ENCODE data around the gene RC3H1.
"Not testable (repeated sequence)": the region's sequence is repeated elsewhere in the genome, so short reads cannot be mapped to it uniquely, and the experiment has no call there.

Gene RC3H1, protein sequence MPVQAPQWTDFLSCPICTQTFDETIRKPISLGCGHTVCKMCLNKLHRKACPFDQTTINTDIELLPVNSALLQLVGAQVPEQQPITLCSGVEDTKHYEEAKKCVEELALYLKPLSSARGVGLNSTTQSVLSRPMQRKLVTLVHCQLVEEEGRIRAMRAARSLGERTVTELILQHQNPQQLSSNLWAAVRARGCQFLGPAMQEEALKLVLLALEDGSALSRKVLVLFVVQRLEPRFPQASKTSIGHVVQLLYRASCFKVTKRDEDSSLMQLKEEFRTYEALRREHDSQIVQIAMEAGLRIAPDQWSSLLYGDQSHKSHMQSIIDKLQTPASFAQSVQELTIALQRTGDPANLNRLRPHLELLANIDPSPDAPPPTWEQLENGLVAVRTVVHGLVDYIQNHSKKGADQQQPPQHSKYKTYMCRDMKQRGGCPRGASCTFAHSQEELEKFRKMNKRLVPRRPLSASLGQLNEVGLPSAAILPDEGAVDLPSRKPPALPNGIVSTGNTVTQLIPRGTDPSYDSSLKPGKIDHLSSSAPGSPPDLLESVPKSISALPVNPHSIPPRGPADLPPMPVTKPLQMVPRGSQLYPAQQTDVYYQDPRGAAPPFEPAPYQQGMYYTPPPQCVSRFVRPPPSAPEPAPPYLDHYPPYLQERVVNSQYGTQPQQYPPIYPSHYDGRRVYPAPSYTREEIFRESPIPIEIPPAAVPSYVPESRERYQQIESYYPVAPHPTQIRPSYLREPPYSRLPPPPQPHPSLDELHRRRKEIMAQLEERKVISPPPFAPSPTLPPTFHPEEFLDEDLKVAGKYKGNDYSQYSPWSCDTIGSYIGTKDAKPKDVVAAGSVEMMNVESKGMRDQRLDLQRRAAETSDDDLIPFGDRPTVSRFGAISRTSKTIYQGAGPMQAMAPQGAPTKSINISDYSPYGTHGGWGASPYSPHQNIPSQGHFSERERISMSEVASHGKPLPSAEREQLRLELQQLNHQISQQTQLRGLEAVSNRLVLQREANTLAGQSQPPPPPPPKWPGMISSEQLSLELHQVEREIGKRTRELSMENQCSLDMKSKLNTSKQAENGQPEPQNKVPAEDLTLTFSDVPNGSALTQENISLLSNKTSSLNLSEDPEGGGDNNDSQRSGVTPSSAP

GRCh38 chr1:174022080-174022975 is at the start of gene RC3H1:
Gene RC3H1 (minus strand): TSS chr1:174022357. CDS start chr1:173992985, 29,372 bp downstream.
- peak; percentile 96 for DNase-seq (ENCODE audit: low spot score)

DNA sequence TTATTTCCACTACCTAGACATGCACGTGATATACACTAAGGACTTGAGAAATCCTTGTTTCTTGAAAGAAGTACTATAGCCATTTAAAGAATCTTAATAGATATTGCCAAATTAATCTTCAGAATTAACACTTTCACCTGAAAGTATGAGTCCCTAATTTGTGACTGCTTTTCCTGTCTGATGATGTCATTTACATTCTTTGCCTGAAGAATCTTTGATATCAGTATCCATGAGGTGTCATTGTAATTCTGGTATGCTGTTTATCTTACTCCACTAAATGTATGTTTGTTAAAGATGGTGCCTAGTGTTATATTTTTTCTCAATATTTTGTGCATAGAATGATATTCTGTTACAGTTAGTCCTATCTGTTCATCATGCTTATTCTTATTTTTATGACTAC is 48.5 kb upstream of the RC3H1 start:
- DNase-seq (ENCODE audit: low spot score): no peak

- no peak for DNase-seq (ENCODE audit: low spot score)
These were observed 45.8 kb upstream of the RC3H1 start for GRCh38 chr1:174068000-174068399.

DNA sequence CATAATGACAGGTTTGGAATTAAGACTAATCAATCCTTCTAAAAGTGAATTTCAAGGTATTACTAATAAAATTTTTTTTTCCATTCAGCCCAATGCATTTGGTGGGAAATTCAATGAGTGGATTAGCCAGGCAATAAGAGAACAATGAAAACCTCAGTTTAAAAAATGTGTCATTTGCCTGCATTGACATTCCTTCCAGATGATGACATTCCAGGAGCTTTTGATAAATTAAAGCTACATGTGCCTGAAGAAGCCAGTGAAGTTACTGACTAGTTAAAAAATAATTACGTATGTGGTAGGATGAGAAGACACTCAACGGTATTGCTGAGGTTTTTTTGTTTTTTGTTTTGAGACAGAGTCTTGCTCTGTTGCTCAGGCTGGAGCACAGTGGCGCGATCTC is 37.9 kb upstream of the RC3H1 start:
- no peak for DNase-seq (ENCODE audit: low spot score)

- DNase-seq (ENCODE audit: low spot score): no peak
These were observed 36.5 kb upstream of the RC3H1 start for GRCh38 chr1:174058624-174059023.

- not testable (repeated sequence) for DNase-seq (ENCODE audit: low spot score)
These were observed 34.5 kb upstream of the RC3H1 start for GRCh38 chr1:174056609-174057008.

GRCh38 chr1:174055797-174056196 is 33.6 kb upstream of the RC3H1 start:
- not testable (repeated sequence) for DNase-seq (ENCODE audit: low spot score)

GRCh38 chr1:174053826-174054225 is 31.7 kb upstream of the RC3H1 start:
- DNase-seq (ENCODE audit: low spot score): no peak

DNA sequence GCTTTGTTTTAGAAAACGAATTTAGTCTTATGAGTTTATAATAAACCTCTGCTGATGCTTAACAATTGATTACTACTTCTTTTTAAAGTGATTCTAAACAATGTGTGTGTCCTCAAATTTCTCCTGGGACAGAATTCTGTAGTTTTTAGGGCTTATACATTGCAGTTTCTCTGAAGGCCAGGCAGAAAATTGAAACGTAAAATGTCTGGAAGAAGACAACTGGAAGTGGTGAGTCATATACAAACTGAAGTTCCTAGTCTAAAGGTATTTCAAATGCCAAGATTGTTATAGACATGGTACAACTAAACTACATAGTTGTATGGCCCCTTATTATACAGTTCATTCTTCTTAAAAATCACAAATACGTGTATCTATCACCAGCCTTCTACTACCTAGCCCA is 30.5 kb upstream of the RC3H1 start:
- no peak for DNase-seq (ENCODE audit: low spot score)

GRCh38 chr1:174051956-174052355 is 29.8 kb upstream of the RC3H1 start:
- DNase-seq (ENCODE audit: low spot score): peak; percentile 16

GRCh38 chr1:174049514-174049913 is 27.4 kb upstream of the RC3H1 start:
- DNase-seq (ENCODE audit: low spot score): no peak

DNA sequence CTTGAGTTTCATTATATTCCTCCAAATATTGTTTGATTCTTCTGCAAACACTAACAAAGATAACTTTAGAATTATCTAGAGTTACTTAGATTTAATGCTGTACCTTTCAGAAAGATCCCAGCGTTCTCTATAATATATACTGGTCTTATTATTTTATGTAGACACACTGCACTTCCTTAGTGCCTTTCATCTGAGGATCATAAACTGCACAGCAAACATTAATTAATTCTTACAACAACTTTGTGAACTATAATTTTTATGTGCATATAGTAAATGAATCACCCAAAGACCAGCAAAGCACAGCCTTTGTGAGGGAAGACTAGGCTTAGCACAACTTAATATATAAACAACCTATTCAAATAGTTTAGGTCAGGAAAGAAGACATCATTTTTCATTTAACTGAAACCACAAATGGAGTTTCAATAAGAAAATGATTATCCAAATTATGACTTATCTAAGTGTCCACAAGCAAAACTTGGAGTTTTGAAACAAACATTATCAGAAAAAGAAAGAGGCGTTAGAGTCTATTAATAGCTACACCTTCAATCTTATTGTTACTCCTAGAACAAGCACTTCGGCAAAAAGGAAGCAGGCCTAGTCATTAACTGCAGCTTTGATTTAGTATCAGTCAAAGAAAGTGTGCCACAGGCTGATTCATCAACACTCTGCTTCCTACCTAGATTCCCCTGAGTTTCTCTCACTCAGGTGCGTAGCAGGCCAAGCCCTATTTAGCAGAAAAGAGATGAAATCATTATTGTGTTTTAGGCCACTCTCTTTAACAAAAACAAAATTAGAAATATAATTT is 22.5 kb upstream of the RC3H1 start:
- DNase-seq (ENCODE audit: low spot score): no peak

DNA sequence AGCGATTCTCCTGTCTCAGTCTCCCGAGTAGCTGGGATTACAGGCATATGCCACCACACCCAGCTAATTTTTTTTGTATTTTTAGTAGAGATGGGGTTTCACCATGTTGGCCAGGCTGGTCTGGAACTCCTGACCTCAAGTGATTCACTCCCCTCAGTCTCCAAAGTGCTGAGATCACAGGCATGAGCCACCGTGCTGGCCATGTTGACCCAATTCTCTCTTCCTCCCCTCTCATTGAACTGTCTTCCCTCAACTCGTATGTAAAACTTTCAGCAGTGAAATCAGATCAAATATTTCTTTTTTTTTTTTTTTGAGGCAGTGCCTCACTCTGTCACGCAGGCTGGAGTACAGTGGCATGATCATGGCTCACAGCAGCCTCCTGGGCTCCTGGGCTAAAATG is 20.4 kb upstream of the RC3H1 start:
- not testable (repeated sequence) for DNase-seq (ENCODE audit: low spot score)

- no peak for DNase-seq (ENCODE audit: low spot score)
These were observed 19.2 kb upstream of the RC3H1 start for GRCh38 chr1:174041369-174041768.

GRCh38 chr1:174040387-174040786 is 18.2 kb upstream of the RC3H1 start:
- peak; percentile 16 for DNase-seq (ENCODE audit: low spot score)

DNA sequence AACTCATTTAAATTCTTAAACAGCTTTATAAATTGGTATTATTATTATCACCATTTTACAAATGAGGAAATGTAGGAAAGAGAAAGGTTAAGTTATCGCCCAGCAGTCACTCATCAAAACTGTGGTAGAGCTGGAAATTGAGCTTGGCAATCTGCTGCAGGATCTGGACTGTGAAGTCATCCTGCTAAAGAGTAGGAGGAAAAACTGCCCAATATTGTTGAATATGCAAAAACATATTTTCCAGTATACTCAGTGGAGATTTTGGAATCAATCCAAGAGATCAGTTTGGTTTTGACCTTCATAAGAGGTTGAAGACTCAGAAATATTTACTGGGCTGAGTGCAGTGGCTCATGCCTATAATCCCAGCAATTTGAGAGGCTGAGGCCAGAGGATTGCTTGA is 16.9 kb upstream of the RC3H1 start:
- DNase-seq (ENCODE audit: low spot score): peak; percentile 8

DNA sequence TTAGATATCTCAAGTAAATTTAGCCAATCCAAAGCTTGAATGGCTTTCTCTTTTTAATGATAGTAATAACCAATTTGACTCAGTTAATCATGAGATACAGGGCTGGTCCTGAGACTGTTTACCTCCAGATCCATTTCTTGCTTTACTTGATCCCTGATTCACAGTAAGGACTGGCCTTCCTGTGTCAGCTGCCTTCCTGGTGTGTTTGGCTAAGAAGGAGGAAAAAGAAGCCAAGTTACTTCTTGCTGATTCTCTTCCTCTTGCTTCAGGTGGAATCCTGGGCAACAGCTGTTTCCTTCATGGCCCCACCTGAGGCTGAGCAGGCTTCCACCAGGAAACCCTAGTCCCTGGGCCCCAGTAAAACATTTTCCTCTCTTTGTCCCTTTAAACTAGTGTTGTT is 14.6 kb upstream of the RC3H1 start:
- DNase-seq (ENCODE audit: low spot score): no peak

- DNase-seq (ENCODE audit: low spot score): no peak
These were observed 14.0 kb upstream of the RC3H1 start for GRCh38 chr1:174036204-174036603.

DNA sequence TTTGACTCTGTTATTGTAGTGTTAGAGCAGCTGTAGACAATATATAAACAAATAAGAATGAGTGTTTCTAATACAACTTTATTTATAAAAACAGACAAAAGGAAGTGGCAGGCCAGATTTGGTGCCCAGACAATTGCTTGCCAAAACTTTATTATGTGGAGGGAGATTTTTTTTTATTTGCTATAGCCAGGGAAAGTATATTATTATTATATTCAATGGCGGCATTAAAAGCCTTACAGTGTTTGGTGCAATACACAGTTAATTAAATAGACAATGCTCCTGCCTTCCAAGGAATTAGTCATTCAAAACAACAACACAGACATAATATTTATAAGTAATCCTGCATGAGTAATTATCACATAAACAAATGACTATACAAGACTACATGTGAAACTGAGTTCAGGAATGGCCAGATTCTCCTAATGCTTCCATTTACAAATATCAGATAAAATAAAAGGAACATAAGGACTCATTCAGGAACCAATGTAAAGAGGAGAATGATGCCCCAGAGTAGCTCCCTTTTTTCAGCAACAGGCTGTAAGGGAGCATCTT is 10.6 kb upstream of the RC3H1 start:
- DNase-seq (ENCODE audit: low spot score): no peak

DNA sequence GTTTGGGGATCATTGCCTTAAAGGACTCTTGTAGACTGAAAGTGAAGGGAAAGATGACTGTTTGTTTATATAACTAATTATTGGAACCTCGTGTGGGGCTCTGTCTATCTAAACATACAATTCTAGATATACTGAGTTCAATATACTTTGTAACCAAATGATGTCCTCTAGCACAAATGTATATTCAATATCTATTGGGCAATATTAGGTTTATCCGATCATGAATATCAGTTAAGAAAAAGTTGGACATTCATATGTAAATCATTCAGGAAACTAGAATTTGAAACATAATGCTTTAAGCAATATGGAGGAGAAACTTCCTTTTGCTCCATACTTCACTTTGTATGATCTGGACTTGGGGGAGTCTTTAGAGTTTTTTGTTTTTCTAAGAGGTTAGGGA is 8.9 kb upstream of the RC3H1 start:
- DNase-seq (ENCODE audit: low spot score): no peak

Data from GM03348 (cell line).